ACC112 (cell line): Measurements from ENCODE around the gene RAD51B.
A peak's percentile ranks its signal among the peaks of the same experiment; 100 is the strongest.

Experiments
- H2AFZ ChIP-seq: fragments of 200-600 bp; sonication (generic); one replicate; pipeline ENCODE4 v1.6.0; 2017; ENCODE audit warnings: antibody characterized with exemption, low read length; ENCODE audit not compliant: unreplicated experiment
- H3K27ac ChIP-seq: fragments of 200-600 bp; sonication (generic); 2 replicates; pipeline ENCODE4 v1.5.1; 2014; ENCODE audit warnings: low read depth, mild to moderate bottlenecking, antibody characterized with exemption, low read length, moderate library complexity
- H3K27me3 ChIP-seq: fragments of 200-600 bp; sonication (generic); 2 replicates; pipeline ENCODE4 v1.6.1; 2014; ENCODE audit warnings: mild to moderate bottlenecking, antibody characterized with exemption, low read length, moderate library complexity, mixed read lengths; ENCODE audit not compliant: insufficient read depth
- H3K36me3 ChIP-seq: fragments of 200-600 bp; sonication (generic); 2 replicates; pipeline ENCODE4 v1.6.1; 2016; ENCODE audit warnings: mild to moderate bottlenecking, antibody characterized with exemption, low read length, moderate library complexity, mixed read lengths; ENCODE audit not compliant: insufficient read depth
- H3K4me1 ChIP-seq: fragments of 200-600 bp; sonication (generic); one replicate; pipeline ENCODE4 v1.6.1; 2016; ENCODE audit warnings: low read length, mixed read lengths; ENCODE audit not compliant: insufficient read depth, unreplicated experiment, control insufficient read depth
- H3K4me3 ChIP-seq: fragments of 200-600 bp; sonication (generic); 2 replicates; pipeline ENCODE4 v1.5.1; 2014; ENCODE audit warnings: mild to moderate bottlenecking, low read depth, low read length
- H3K79me2 ChIP-seq: fragments of 200-600 bp; sonication (generic); one replicate; pipeline ENCODE4 v1.6.0; 2016; ENCODE audit warnings: low read length; ENCODE audit not compliant: control insufficient read depth, unreplicated experiment, insufficient read depth

The RAD51B gene

GRCh38 chr14:68674538-68675232, 855.1 kb downstream of the RAD51B start:
- no peak overlapping the region for H3K4me3 ChIP-seq
- H3K27me3 ChIP-seq, result no peaks in the 10 kb centered on the region
- peaks cover 26% of the 10 kb centered on the region for H3K4me1 ChIP-seq
- H2AFZ ChIP-seq, result no peak overlapping the region
- H3K36me3 ChIP-seq, result peaks cover 4% of the 10 kb centered on the region; the same call in 1 of the 2 replicates
- peak overlapping the region; percentile 57 for H3K27ac ChIP-seq
- no peaks in the 10 kb centered on the region for H3K79me2 ChIP-seq

- Histone ChIP-seq H3K4me1 (peaks cover 26% of the 10 kb centered on the region), H2AFZ (no peak overlapping the region), H3K4me3 (no peak overlapping the region), H3K36me3 (peaks cover 8% of the 10 kb centered on the region; the same call in 1 of the 2 replicates), H3K27me3 (no peaks in the 10 kb centered on the region), H3K27ac (peak overlapping the region; percentile 57), H3K79me2 (no peaks in the 10 kb centered on the region)
These were observed 855.6 kb downstream of the RAD51B start for GRCh38 chr14:68675233-68675577.

GRCh38 chr14:68676511-68676943, 856.9 kb downstream of the RAD51B start:
- H3K4me1 ChIP-seq, result peaks cover 36% of the 10 kb centered on the region
- H3K27ac ChIP-seq, result no peak overlapping the region
- no peak overlapping the region for H3K4me3 ChIP-seq
- no peaks in the 10 kb centered on the region for H3K79me2 ChIP-seq
- H3K27me3 ChIP-seq, result no peaks in the 10 kb centered on the region
- H2AFZ ChIP-seq, result no peak overlapping the region
- peaks cover 8% of the 10 kb centered on the region; the same call in 1 of the 2 replicates for H3K36me3 ChIP-seq

GRCh38 chr14:68677476-68677875, 857.9 kb downstream of the RAD51B start:
- Histone ChIP-seq H3K27ac (no peak overlapping the region), H3K36me3 (peaks cover 8% of the 10 kb centered on the region; the same call in 1 of the 2 replicates), H3K79me2 (no peaks in the 10 kb centered on the region), H3K27me3 (no peaks in the 10 kb centered on the region), H3K4me1 (peaks cover 40% of the 10 kb centered on the region), H3K4me3 (no peak overlapping the region), H2AFZ (no peak overlapping the region)

- H3K36me3 ChIP-seq, result peaks cover 8% of the 10 kb centered on the region; the same call in 1 of the 2 replicates
- H3K4me1 ChIP-seq, result peaks cover 37% of the 10 kb centered on the region
- H3K27ac ChIP-seq, result no peak overlapping the region
- no peaks in the 10 kb centered on the region for H3K27me3 ChIP-seq
- no peak overlapping the region for H2AFZ ChIP-seq
- no peak overlapping the region for H3K4me3 ChIP-seq
- no peaks in the 10 kb centered on the region for H3K79me2 ChIP-seq
These were observed 858.3 kb downstream of the RAD51B start for GRCh38 chr14:68677901-68678300.

- Histone ChIP-seq H3K4me3 (no peak overlapping the region), H3K36me3 (peaks cover 8% of the 10 kb centered on the region; the same call in 1 of the 2 replicates), H3K4me1 (peaks cover 42% of the 10 kb centered on the region), H3K79me2 (no peaks in the 10 kb centered on the region), H3K27ac (no peak overlapping the region), H2AFZ (no peak overlapping the region), H3K27me3 (no peaks in the 10 kb centered on the region)
These were observed 858.9 kb downstream of the RAD51B start for GRCh38 chr14:68678471-68678870.

GRCh38 chr14:68679301-68679700, 859.7 kb downstream of the RAD51B start:
- peaks cover 8% of the 10 kb centered on the region; the same call in 1 of the 2 replicates for H3K36me3 ChIP-seq
- H3K4me1 ChIP-seq, result peaks cover 50% of the 10 kb centered on the region
- no peaks in the 10 kb centered on the region for H3K79me2 ChIP-seq
- H3K4me3 ChIP-seq, result no peak overlapping the region
- H3K27me3 ChIP-seq, result no peaks in the 10 kb centered on the region
- H3K27ac ChIP-seq, result no peak overlapping the region
- H2AFZ ChIP-seq, result no peak overlapping the region

- Histone ChIP-seq H3K4me3 (no peak overlapping the region), H3K79me2 (no peaks in the 10 kb centered on the region), H3K27ac (no peak overlapping the region), H3K36me3 (peaks cover 8% of the 10 kb centered on the region; the same call in 1 of the 2 replicates), H3K4me1 (peaks cover 51% of the 10 kb centered on the region), H2AFZ (no peak overlapping the region), H3K27me3 (no peaks in the 10 kb centered on the region)
These were observed 860.3 kb downstream of the RAD51B start for GRCh38 chr14:68679746-68680467.

- no peaks in the 10 kb centered on the region for H3K79me2 ChIP-seq
- H3K27me3 ChIP-seq, result no peaks in the 10 kb centered on the region
- peaks cover 51% of the 10 kb centered on the region for H3K4me1 ChIP-seq
- H2AFZ ChIP-seq, result peak overlapping the region; percentile 59
- H3K27ac ChIP-seq, result peak overlapping the region; percentile 46
- no peak overlapping the region for H3K4me3 ChIP-seq
- peaks cover 8% of the 10 kb centered on the region; the same call in 1 of the 2 replicates for H3K36me3 ChIP-seq
These were observed 861.0 kb downstream of the RAD51B start for GRCh38 chr14:68680541-68681051.

GRCh38 chr14:68681256-68682011, 861.9 kb downstream of the RAD51B start:
- no peaks in the 10 kb centered on the region for H3K79me2 ChIP-seq
- H3K4me1 ChIP-seq, result peaks cover 55% of the 10 kb centered on the region
- peak overlapping the region; percentile 94 for H3K27ac ChIP-seq
- H2AFZ ChIP-seq, result no peak overlapping the region
- no peaks in the 10 kb centered on the region for H3K27me3 ChIP-seq
- H3K36me3 ChIP-seq, result peaks cover 8% of the 10 kb centered on the region; the same call in 1 of the 2 replicates
- H3K4me3 ChIP-seq, result no peak overlapping the region
